Activated CD4-positive, alpha-beta memory T cell treated with anti-CD3 and anti-CD28 coated beads for 36 hours (primary cell): ENCODE data around the gene COL18A1. TPM values are rescaled to one million over a fixed set of nuclear protein-coding genes. Genes with fewer than 3 reads are reported as not detected.

Experiments used
- CTCF ChIA-PET: fragments of 350-600 bp; sonication (Branson Sonifier 250); formaldehyde crosslinking; loops from one replicate; lab custom pipeline; 2021; ENCODE audit warnings: antibody characterized with exemption, inconsistent platforms; lab: Charles Lee
- POLR2A ChIA-PET: fragments of 350-600 bp; sonication (Branson Sonifier 250); formaldehyde crosslinking; loops from one replicate; lab custom pipeline; 2021; ENCODE audit warnings: antibody characterized with exemption; lab: Charles Lee
- DNase-seq: peaks from one replicate; pipeline ENCODE4 v3.0.0-alpha.2; 2020
- H3K27ac Mint-ChIP-seq: one replicate; pipeline ENCODE4 v1.8.0; 2021; ENCODE audit warnings: mixed read lengths
- H3K27me3 Mint-ChIP-seq: one replicate; pipeline ENCODE4 v1.8.0; 2021; ENCODE audit warnings: mixed read lengths
- H3K36me3 Mint-ChIP-seq: one replicate; pipeline ENCODE4 v1.8.0; 2021; ENCODE audit warnings: mixed read lengths
- H3K4me1 Mint-ChIP-seq: one replicate; pipeline ENCODE4 v1.8.0; 2021; ENCODE audit warnings: low read depth, mixed read lengths
- H3K4me3 Mint-ChIP-seq: one replicate; pipeline ENCODE4 v1.8.0; 2021; ENCODE audit warnings: mild to moderate bottlenecking, mixed read lengths
- H3K9me3 Mint-ChIP-seq: one replicate; pipeline ENCODE4 v1.8.0; 2021; ENCODE audit warnings: mixed read lengths
- intact Hi-C: fragments of 100-400 bp; cut with micrococcal nuclease; formaldehyde crosslinking; loops from one replicate; pipeline ENCODE4 v1.15.1; 2023
- total RNA-seq, 2 experiments: library from RNA; stranded (reverse); gene quantifications; one replicate each; pipeline ENCODE4 v1.2.3, GENCODE V29; 2021

The COL18A1 gene
- total RNA-seq, 2 experiments from 2014 or later, result 4.5 TPM

- Mint-ChIP-seq H3K27me3 (peaks cover 27% of the 10 kb centered on the region), H3K36me3 (no peaks in the 10 kb centered on the region), H3K4me3 (no peak overlapping the region), H3K4me1 (no peaks in the 10 kb centered on the region), H3K27ac (no peak overlapping the region), H3K9me3 (no peaks in the 10 kb centered on the region)
- intact Hi-C loops, result no loop called here
- POLR2A ChIA-PET, result no interaction called here
- DNase-seq, result no peak
- CTCF ChIA-PET, result no interaction called here
Measured at GRCh38 chr21:45381036-45381787, 23.8 kb upstream of the COL18A1 start.

GRCh38 chr21:45381865-45382696, 22.9 kb upstream of the COL18A1 start:
- Mint-ChIP-seq H3K4me1 (no peaks in the 10 kb centered on the region), H3K27ac (no peak overlapping the region), H3K4me3 (no peak overlapping the region), H3K36me3 (no peaks in the 10 kb centered on the region), H3K27me3 (peaks cover 30% of the 10 kb centered on the region), H3K9me3 (no peaks in the 10 kb centered on the region)
- DNase-seq, result no peak
- POLR2A ChIA-PET, result no interaction called here
- intact Hi-C loops, result no loop called here
- CTCF ChIA-PET, result no interaction called here

GRCh38 chr21:45382697-45382997, 22.3 kb upstream of the COL18A1 start:
- H3K27ac Mint-ChIP-seq, result no peak overlapping the region
- POLR2A ChIA-PET, result no interaction called here
- intact Hi-C loops, result no loop called here
- H3K4me1 Mint-ChIP-seq, result no peaks in the 10 kb centered on the region
- H3K9me3 Mint-ChIP-seq, result no peaks in the 10 kb centered on the region
- DNase-seq, result no peak
- CTCF ChIA-PET, result no interaction called here
- H3K27me3 Mint-ChIP-seq, result peaks cover 32% of the 10 kb centered on the region
- H3K4me3 Mint-ChIP-seq, result no peak overlapping the region
- no peaks in the 10 kb centered on the region for H3K36me3 Mint-ChIP-seq

GRCh38 chr21:45383111-45383614, 21.8 kb upstream of the COL18A1 start:
- Mint-ChIP-seq H3K27ac (no peak overlapping the region), H3K36me3 (no peaks in the 10 kb centered on the region), H3K4me1 (no peaks in the 10 kb centered on the region), H3K9me3 (no peaks in the 10 kb centered on the region), H3K4me3 (no peak overlapping the region), H3K27me3 (peaks cover 31% of the 10 kb centered on the region)
- POLR2A ChIA-PET, result no interaction called here
- intact Hi-C loops, result no loop called here
- no peak for DNase-seq
- CTCF ChIA-PET, result no interaction called here

- Mint-ChIP-seq H3K27ac (no peak overlapping the region), H3K9me3 (no peaks in the 10 kb centered on the region), H3K27me3 (peaks cover 31% of the 10 kb centered on the region), H3K4me3 (no peak overlapping the region), H3K4me1 (no peaks in the 10 kb centered on the region), H3K36me3 (no peaks in the 10 kb centered on the region)
- CTCF ChIA-PET, result no interaction called here
- intact Hi-C loops, result no loop called here
- POLR2A ChIA-PET, result no interaction called here
- no peak for DNase-seq
Measured at GRCh38 chr21:45383615-45384201, 21.3 kb upstream of the COL18A1 start.

- Mint-ChIP-seq H3K4me1 (no peaks in the 10 kb centered on the region), H3K27me3 (peaks cover 29% of the 10 kb centered on the region), H3K4me3 (no peak overlapping the region), H3K36me3 (no peaks in the 10 kb centered on the region), H3K27ac (no peak overlapping the region), H3K9me3 (no peaks in the 10 kb centered on the region)
- ChIA-PET POLR2A (no interaction called here), CTCF (no interaction called here)
- intact Hi-C loops, result no loop called here
- DNase-seq, result no peak
Measured at GRCh38 chr21:45384656-45385548, 20.1 kb upstream of the COL18A1 start.

- H3K27ac Mint-ChIP-seq, result no peak overlapping the region
- no peaks in the 10 kb centered on the region for H3K4me1 Mint-ChIP-seq
- intact Hi-C loops, result no loop called here
- no peaks in the 10 kb centered on the region for H3K36me3 Mint-ChIP-seq
- POLR2A ChIA-PET, result no interaction called here
- CTCF ChIA-PET, result no interaction called here
- no peak overlapping the region for H3K4me3 Mint-ChIP-seq
- DNase-seq, result no peak
- H3K9me3 Mint-ChIP-seq, result no peaks in the 10 kb centered on the region
- H3K27me3 Mint-ChIP-seq, result peaks cover 27% of the 10 kb centered on the region
Measured at GRCh38 chr21:45385549-45386050, 19.4 kb upstream of the COL18A1 start.

- POLR2A ChIA-PET, result no interaction called here
- CTCF ChIA-PET, result interaction anchor here (0.6 kb wide), 1 partner anchor 170 kb away, joined by 3 read pairs; no protein-coding TSS in a partner anchor
- intact Hi-C loops, result no loop called here
- no peak for DNase-seq
- H3K27me3 Mint-ChIP-seq, result peaks cover 24% of the 10 kb centered on the region
- H3K27ac Mint-ChIP-seq, result no peak overlapping the region
- no peaks in the 10 kb centered on the region for H3K9me3 Mint-ChIP-seq
- H3K36me3 Mint-ChIP-seq, result no peaks in the 10 kb centered on the region
- H3K4me1 Mint-ChIP-seq, result no peaks in the 10 kb centered on the region
- H3K4me3 Mint-ChIP-seq, result no peak overlapping the region
Measured at GRCh38 chr21:45386336-45386727, 18.6 kb upstream of the COL18A1 start.

- Mint-ChIP-seq H3K27ac (no peak overlapping the region), H3K9me3 (no peaks in the 10 kb centered on the region), H3K27me3 (peaks cover 27% of the 10 kb centered on the region), H3K36me3 (no peaks in the 10 kb centered on the region), H3K4me3 (no peak overlapping the region), H3K4me1 (no peaks in the 10 kb centered on the region)
- no peak for DNase-seq
- ChIA-PET CTCF (interaction anchor here (0.6 kb wide), 1 partner anchor 169 kb away, joined by 3 read pairs; no protein-coding TSS in a partner anchor), POLR2A (no interaction called here)
- intact Hi-C loops, result no loop called here
Measured at GRCh38 chr21:45386728-45387371, 18.1 kb upstream of the COL18A1 start.

GRCh38 chr21:45387506-45387905, 17.5 kb upstream of the COL18A1 start:
- Mint-ChIP-seq H3K36me3 (no peaks in the 10 kb centered on the region), H3K27ac (no peak overlapping the region), H3K27me3 (peaks cover 25% of the 10 kb centered on the region), H3K4me3 (no peak overlapping the region), H3K4me1 (no peaks in the 10 kb centered on the region), H3K9me3 (no peaks in the 10 kb centered on the region)
- intact Hi-C loops, result no loop called here
- no peak for DNase-seq
- CTCF ChIA-PET, result no interaction called here
- POLR2A ChIA-PET, result no interaction called here

GRCh38 chr21:45388011-45388521, 16.9 kb upstream of the COL18A1 start:
- H3K27ac Mint-ChIP-seq, result no peak overlapping the region
- no peak overlapping the region for H3K4me3 Mint-ChIP-seq
- DNase-seq, result no peak
- H3K36me3 Mint-ChIP-seq, result no peaks in the 10 kb centered on the region
- H3K9me3 Mint-ChIP-seq, result no peaks in the 10 kb centered on the region
- H3K4me1 Mint-ChIP-seq, result no peaks in the 10 kb centered on the region
- H3K27me3 Mint-ChIP-seq, result peaks cover 21% of the 10 kb centered on the region
- intact Hi-C loops, result no loop called here
- ChIA-PET CTCF (no interaction called here), POLR2A (no interaction called here)
